ENCODE measurements around the gene NOX4. TPM values are rescaled to one million over a fixed set of nuclear protein-coding genes. Genes with fewer than 3 reads are reported as not detected.
"Not testable (repeated sequence)": the region's sequence is repeated elsewhere in the genome, so short reads cannot be mapped to it uniquely, and the experiment has no call there.

Gene NOX4
- total RNA-seq, 2 donors from 2014 or later, result 2.7 to 6.0 TPM

- DNase-seq; H3K9me3 Mint-ChIP-seq; H3K4me1 ChIP-seq (ENCODE audit: control insufficient read depth, insufficient read depth, low read length); H3K4me3 Mint-ChIP-seq; H3K4me3 ChIP-seq (ENCODE audit: low read length); H3K27ac Mint-ChIP-seq; H3K27me3 Mint-ChIP-seq (ENCODE audit: insufficient read depth); H3K27ac ChIP-seq (ENCODE audit: low read depth, low read length); H3K36me3 ChIP-seq (ENCODE audit: control insufficient read depth, insufficient read depth, low read length); H3K4me1 Mint-ChIP-seq; H3K27me3 ChIP-seq (ENCODE audit: control insufficient read depth, insufficient read depth, low read length, poor library complexity, severe bottlenecking); H3K9ac ChIP-seq (ENCODE audit: extremely low read depth, low read length, poor library complexity, severe bottlenecking); H3K9me3 ChIP-seq (ENCODE audit: control insufficient read depth, low read length); H3K36me3 Mint-ChIP-seq (ENCODE audit: low read depth): not testable (repeated sequence)
- WGBS, 2 experiments (ENCODE audit: insufficient coverage in 1 of 2, insufficient read length in 1 of 2), result 60 to 94% methylated on average over 1 to 2 of the region's 3 CpGs
These were observed 181.7 kb downstream of the NOX4 start for GRCh38 chr11:89309321-89309985.

- not testable (repeated sequence) for H3K4me3 ChIP-seq (ENCODE audit: low read length); H3K4me1 Mint-ChIP-seq; H3K36me3 Mint-ChIP-seq (ENCODE audit: low read depth); H3K9ac ChIP-seq (ENCODE audit: extremely low read depth, low read length, poor library complexity, severe bottlenecking); H3K36me3 ChIP-seq (ENCODE audit: control insufficient read depth, insufficient read depth, low read length); DNase-seq; H3K4me3 Mint-ChIP-seq; H3K27me3 Mint-ChIP-seq (ENCODE audit: insufficient read depth); H3K9me3 Mint-ChIP-seq; H3K27ac Mint-ChIP-seq; H3K27me3 ChIP-seq (ENCODE audit: control insufficient read depth, insufficient read depth, low read length, poor library complexity, severe bottlenecking); H3K4me1 ChIP-seq (ENCODE audit: control insufficient read depth, insufficient read depth, low read length); H3K9me3 ChIP-seq (ENCODE audit: control insufficient read depth, low read length); H3K27ac ChIP-seq (ENCODE audit: low read depth, low read length)
- WGBS, 2 experiments (ENCODE audit: insufficient coverage in 1 of 2, insufficient read length in 1 of 2), result 94 to 100% methylated on average over 1 of the region's 1 CpG
These were observed 182.9 kb downstream of the NOX4 start for GRCh38 chr11:89308272-89308671.

- H3K4me3 Mint-ChIP-seq; H3K27me3 Mint-ChIP-seq (ENCODE audit: insufficient read depth); H3K9me3 Mint-ChIP-seq; H3K4me3 ChIP-seq (ENCODE audit: low read length); H3K36me3 Mint-ChIP-seq (ENCODE audit: low read depth); H3K36me3 ChIP-seq (ENCODE audit: control insufficient read depth, insufficient read depth, low read length); H3K4me1 Mint-ChIP-seq; H3K9me3 ChIP-seq (ENCODE audit: control insufficient read depth, low read length); H3K9ac ChIP-seq (ENCODE audit: extremely low read depth, low read length, poor library complexity, severe bottlenecking); H3K27me3 ChIP-seq (ENCODE audit: control insufficient read depth, insufficient read depth, low read length, poor library complexity, severe bottlenecking); H3K27ac ChIP-seq (ENCODE audit: low read depth, low read length); H3K4me1 ChIP-seq (ENCODE audit: control insufficient read depth, insufficient read depth, low read length); H3K27ac Mint-ChIP-seq; DNase-seq: not testable (repeated sequence)
- 87 to 100% methylated on average over 1 of the region's 1 CpG for whole genome bisulfite sequencing, 2 experiments (ENCODE audit: insufficient coverage in 1 of 2, insufficient read length in 1 of 2)
These were observed 188.1 kb downstream of the NOX4 start for GRCh38 chr11:89303029-89303428.

- not testable (repeated sequence) for H3K27ac Mint-ChIP-seq; H3K4me1 ChIP-seq (ENCODE audit: control insufficient read depth, insufficient read depth, low read length); H3K36me3 Mint-ChIP-seq (ENCODE audit: low read depth); H3K4me3 Mint-ChIP-seq; H3K36me3 ChIP-seq (ENCODE audit: control insufficient read depth, insufficient read depth, low read length); H3K9me3 Mint-ChIP-seq; H3K27ac ChIP-seq (ENCODE audit: low read depth, low read length); H3K27me3 Mint-ChIP-seq (ENCODE audit: insufficient read depth); H3K4me3 ChIP-seq (ENCODE audit: low read length); H3K9ac ChIP-seq (ENCODE audit: extremely low read depth, low read length, poor library complexity, severe bottlenecking); H3K9me3 ChIP-seq (ENCODE audit: control insufficient read depth, low read length); H3K27me3 ChIP-seq (ENCODE audit: control insufficient read depth, insufficient read depth, low read length, poor library complexity, severe bottlenecking); H3K4me1 Mint-ChIP-seq
- WGBS, 2 experiments (ENCODE audit: insufficient coverage in 1 of 2, insufficient read length in 1 of 2), result 84% methylated on average over 5 of the region's 7 CpGs; no CpG with 5 or more reads in 1 of the 2 experiments
- peak; percentile 48 for DNase-seq
These were observed 196.2 kb downstream of the NOX4 start for GRCh38 chr11:89295023-89295422.

- 28 to 40% methylated on average over 7 to 18 of the region's 18 CpGs for WGBS, 2 experiments (ENCODE audit: insufficient coverage in 1 of 2, insufficient read length in 1 of 2)
These were observed 197.1 kb downstream of the NOX4 start for GRCh38 chr11:89293965-89294679.

More at GRCh38 chr11:89293965-89294679, 197.1 kb downstream of the NOX4 start:
- Histone ChIP-seq H3K27ac (ENCODE audit: low read depth, low read length) (no peak overlapping the region), H3K27me3 (ENCODE audit: control insufficient read depth, insufficient read depth, low read length, poor library complexity, severe bottlenecking) (no peaks in the 10 kb centered on the region), H3K9ac (ENCODE audit: extremely low read depth, low read length, poor library complexity, severe bottlenecking) (no peak overlapping the region), H3K4me1 (ENCODE audit: control insufficient read depth, insufficient read depth, low read length) (no peaks in the 10 kb centered on the region), H3K9me3 (ENCODE audit: control insufficient read depth, low read length) (no peaks in the 10 kb centered on the region), H3K4me3 (ENCODE audit: low read length) (peak overlapping the region; percentile 62), H3K36me3 (ENCODE audit: control insufficient read depth, insufficient read depth, low read length) (no peaks in the 10 kb centered on the region)
- peak overlapping the region; percentile 66 for H3K4me3 Mint-ChIP-seq
- no peaks in the 10 kb centered on the region for H3K27me3 Mint-ChIP-seq (ENCODE audit: insufficient read depth)
- peaks cover 7% of the 10 kb centered on the region for H3K4me1 Mint-ChIP-seq
- H3K27ac Mint-ChIP-seq, result no peak overlapping the region
- peak; percentile 81 for DNase-seq
- H3K9me3 Mint-ChIP-seq, result no peaks in the 10 kb centered on the region
- H3K36me3 Mint-ChIP-seq (ENCODE audit: low read depth), result no peaks in the 10 kb centered on the region
- peak; percentile 23 for TF ChIP-seq CTCF (conservative IDR thresholded peaks at IDR 0.05)

Measured in endodermal cell (in vitro differentiated cells).